Endothelial cell of umbilical vein (primary cell): ENCODE measurements around the gene DLX6.

Source experiments
- CTCF ChIP-seq, 2 donors: IDR thresholded peaks; 1 replicate in 1 of 2; 2 replicates in 1 of 2; pipeline ENCODE4 v1.5.1; 2011; ENCODE audit warnings: low read length in 2 of 2, mild to moderate bottlenecking in 2 of 2, moderate library complexity in 2 of 2, control low read depth in 1 of 2, inconsistent platforms in 1 of 2, low read depth in 1 of 2; ENCODE audit not compliant: insufficient read depth in 1 of 2; ENCODE audit errors: extremely low read depth in 1 of 2
- EZH2 ChIP-seq: IDR thresholded peaks from 2 replicates; pipeline ENCODE4 v1.6.1; 2012; ENCODE audit warnings: borderline replicate concordance, low read depth, mild to moderate bottlenecking, moderate library complexity, low read length, inconsistent platforms; ENCODE audit not compliant: severe bottlenecking
- POLR2A ChIP-seq: IDR thresholded peaks from 2 replicates; pipeline ENCODE4 v1.6.1; 2012; ENCODE audit warnings: low read depth, mild to moderate bottlenecking, control low read depth, low read length
- POLR2AphosphoS5 ChIP-seq: IDR thresholded peaks from 2 replicates; pipeline ENCODE4 v1.6.1; 2012; ENCODE audit warnings: low read depth, mild to moderate bottlenecking, control low read depth, low read length, moderate library complexity; ENCODE audit not compliant: insufficient read depth

DNA sequence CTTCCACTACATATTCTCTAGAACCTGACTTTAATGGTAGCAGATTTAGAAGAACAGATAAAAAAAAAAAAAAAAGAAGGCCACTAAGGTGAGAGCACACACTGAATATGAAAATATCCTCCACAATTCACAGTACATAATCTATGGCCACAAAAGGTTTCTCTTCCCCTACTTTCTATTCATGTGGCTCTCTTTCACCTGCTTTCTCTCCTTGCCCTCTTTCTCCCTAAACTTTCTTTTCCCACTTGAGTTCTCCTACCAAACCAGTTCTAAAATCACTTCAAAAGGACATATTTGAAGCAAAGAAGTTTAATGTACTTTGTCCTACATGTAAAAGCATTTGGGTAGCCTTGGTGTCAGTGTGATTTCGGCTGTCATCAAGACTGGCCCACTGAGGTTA, 18.5 kb upstream of the DLX6 start:
- TF ChIP-seq CTCF (IDR thresholded peaks at IDR 0.05; ENCODE audit: extremely low read depth in 1 of 2, insufficient read depth in 1 of 2, low read depth in 1 of 2, low read length in 2 of 2) (no peak), POLR2A (no peak), EZH2 (no peak), POLR2AphosphoS5 (no peak)
